Urothelium cell line (cell line): ENCODE measurements around the gene SASH1.

Experiments used
- DNase-seq: peaks from one replicate; pipeline ENCODE4 v3.0.0; 2011; ENCODE audit warnings: low spot score, mixed read lengths
- FAIRE-seq: peaks from 2 replicates; lab custom pipeline; 2011; peaks lifted over from hg19 to GRCh38; lab: Jason Lieb, UNC

The SASH1 gene

DNA sequence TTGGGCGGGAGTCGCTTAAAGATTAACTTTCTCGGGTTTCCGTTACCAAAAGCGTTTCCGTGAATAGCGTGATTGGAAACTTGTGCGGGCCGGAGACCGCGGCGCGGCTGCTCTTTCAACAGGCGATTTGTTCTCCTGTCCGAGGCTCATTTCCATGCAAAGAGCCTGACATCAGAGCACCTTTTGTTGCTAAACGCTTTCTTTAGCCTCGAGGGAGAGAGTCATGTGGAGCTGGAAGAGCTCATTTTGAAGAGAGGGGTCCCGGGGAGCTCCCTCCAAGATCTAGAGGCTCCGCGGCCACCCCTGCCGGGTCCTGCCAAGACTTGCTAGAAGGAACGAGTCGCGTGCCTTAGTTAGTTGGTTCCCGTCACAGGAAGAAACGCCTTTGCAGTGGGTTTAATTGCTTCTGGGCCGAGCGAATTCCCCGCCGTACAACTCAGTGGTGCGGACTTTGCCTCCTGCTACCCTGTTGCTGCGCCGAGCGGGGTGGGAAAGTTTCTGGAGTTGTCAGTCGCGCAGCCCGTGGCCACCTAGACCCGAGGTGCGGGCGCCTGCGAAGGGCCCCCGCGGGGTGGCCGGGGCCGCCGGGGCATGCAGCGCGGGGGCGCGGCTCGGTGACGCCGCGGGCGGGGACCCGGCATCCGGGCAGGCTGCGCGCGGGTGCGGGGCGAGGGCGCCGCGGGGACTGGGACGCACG lies at the start of gene SASH1:
Gene SASH1, plus strand, starts transcription at position 489 of the 697 bp plus-strand sequence. CDS start 230 bp downstream, outside the sequence.
- FAIRE-seq: no peak
- peak; percentile 67 for DNase-seq

DNA sequence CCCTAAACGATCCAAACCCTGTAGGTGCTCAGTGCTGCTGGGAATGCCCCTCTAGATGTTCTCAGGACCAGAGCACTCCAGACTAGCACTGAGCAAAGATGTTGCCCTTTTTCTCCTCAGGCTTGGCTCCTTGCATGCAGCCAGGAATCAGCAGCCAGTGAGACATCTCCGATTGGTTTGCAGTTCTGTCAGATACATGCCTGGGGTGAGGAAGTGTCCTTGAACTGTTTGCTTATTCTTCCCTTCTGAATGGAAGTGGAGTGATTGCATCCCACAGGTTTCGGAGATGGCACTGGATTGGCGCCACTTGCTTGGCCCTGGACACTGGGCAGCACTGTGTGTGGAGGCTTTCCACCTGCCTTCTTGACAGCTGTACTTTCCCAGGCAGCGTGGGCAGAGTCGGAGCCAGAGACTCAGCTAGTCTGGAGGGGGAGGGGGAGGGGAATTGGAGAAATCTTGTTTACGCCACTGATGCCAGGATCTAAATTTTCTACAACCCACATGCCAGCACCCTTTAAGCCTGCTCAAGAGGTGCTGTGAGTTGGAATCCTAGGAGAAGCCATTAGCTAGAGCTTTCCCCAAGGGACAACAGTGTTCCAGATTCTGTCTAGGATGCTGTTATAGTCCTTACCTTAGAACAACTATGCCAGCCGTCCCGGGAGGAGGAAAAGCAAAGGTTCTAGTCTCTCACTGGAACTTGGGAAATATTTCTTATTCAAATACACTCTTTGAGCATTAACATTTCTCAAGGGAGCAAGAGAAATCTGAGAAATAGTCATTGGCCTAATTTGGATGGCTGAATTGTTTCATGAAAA lies 49.2 kb upstream of the SASH1 start:
- FAIRE-seq (no peak), DNase-seq (no peak)

DNA sequence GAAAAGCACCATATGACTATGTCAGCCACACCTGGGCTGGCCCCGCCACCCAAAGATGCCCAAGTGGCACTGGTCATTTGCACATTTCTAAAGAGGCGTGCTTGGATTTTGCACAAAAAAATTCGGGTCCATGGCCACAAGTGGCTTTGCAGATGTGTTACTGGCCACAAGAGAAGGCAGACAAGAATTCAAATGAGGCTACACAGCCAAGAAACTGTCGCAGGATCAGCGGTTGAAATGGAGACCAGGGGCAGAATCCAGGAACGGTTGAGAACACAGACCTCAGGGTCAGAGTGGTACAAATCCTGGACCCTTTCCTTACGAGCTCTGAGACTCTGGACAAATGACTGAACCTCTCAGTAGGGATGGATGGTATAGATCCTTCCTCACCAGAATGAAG lies 48.6 kb upstream of the SASH1 start:
- no peak for DNase-seq
- FAIRE-seq: no peak

DNA sequence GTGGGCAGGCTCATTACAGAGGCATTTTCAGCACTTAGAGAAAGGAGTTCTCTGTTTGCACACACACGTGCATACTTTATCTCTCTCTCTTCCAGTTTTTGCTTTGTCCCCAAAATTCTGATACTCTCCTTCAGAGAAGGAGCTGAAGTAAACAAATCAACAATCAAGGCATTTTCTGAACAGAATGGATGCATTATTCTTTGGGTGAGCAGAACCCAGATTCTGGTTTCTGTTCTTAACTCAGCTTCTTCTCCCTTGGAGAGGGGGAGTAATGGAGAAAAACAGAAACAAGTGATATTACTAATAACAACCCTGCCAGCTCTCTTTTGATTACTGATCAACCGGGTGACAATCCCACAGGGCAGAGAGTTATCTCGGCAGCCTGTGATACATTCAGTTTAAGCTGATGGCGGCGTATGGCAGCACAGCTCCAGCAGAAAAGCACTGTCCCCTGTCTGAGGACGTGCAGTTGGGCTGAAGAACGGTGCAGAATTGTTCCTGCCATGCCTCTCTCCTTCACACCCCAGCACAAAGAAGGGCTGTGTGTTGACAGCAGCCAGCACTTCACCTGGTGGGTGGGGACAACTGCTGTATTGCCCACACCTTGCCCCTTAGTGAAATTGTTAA lies 47.3 kb upstream of the SASH1 start:
- no peak for FAIRE-seq
- DNase-seq: no peak

DNA sequence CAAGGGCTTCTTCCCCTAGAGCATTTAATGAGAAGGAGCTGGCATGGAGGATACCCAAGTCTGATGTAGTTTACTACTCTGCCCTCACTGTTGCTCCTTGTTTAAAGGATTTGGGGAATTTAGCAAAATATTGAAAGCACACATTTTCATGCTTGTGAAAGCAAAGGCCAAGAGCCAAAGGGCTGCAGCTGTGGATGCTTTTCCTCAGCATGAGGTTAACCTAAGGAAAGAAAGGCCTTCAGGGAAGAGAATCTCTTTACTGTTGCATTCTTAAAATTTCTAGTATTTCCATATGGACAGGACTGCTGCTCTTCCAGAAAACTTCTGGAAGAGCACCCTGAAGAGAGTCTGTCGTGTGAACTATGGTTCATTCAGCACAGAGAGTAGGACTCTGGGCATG lies 45.9 kb upstream of the SASH1 start:
- DNase-seq (no peak), FAIRE-seq (no peak)

DNA sequence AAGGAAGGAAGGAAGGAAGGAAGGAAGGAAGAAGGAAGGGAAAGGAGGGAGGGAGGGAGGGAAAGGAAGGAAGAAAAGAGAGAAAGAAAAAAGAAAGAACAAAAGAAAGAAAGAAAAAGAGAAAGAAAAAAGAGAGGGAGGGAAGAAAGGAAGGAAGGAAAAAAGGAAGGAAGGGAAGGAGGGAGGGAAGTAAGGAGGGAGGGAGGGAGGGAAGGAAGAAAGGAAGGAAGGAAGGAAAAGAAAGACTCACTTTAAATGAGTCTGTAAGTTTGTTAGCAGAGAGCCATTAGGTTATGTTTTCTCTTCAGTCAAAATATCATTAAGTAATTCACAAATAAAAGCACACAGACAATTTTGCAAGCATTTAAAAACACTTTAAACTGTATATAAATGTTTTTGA lies 44.0 kb upstream of the SASH1 start:
- no peak for DNase-seq
- no peak for FAIRE-seq

DNA sequence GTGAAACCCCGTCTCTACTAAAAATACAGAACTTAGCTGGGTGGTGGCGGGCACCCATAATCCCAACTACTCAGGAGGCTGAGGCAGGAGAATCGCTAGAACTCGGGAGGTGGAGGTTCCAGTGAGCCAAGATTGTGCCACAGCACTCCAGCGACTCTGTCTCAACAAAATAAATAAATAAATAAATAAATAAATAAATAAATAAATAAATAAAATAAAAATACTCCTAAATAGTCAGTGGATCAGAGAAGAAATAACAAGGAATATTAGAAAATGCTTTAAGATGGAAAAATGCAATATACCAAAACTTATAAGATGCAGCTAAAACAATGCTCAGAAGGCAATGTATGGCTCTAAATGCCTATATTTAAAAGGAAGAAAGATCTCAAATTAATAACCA lies 39.0 kb upstream of the SASH1 start:
- DNase-seq (no peak), FAIRE-seq (no peak)

DNA sequence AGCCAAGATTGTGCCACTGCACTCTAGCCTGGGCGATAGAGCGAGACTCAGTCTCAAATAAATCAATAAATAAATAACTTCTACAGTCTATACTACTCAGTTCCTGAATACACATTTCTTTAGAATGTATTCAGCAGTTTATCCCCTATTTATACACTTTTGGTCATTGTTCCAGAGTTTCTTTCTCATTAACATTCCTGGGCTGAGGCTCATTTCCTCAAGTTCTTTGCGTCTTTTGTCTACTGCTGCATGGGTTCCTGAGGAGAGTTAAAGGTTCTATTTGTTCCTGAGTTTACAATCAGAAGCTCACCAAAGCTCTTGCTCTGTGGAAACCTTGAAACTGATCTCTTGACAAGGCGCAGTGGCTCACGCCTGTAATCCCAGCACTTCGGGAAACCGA lies 37.7 kb upstream of the SASH1 start:
- DNase-seq (no peak), FAIRE-seq (no peak)

DNA sequence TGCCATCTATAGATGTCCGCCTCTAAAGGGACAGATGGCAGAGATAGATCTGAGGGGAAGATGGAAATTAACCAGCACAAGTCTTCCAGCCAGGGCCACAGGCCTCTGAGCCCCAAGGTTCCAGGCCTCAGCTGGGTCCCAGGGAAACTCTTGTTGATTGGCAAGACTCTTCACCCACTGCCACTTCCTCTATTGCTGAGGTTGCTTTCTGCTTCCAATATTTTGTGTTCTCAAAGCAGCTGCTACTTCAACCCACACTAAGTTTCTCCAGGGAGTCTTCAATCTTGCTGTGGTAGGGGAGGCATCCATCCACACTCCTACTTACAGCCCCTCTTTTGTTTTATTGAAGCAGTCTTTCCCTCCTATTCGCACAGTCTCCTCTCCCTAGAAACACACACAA lies 36.4 kb upstream of the SASH1 start:
- no peak for DNase-seq
- FAIRE-seq: no peak

DNA sequence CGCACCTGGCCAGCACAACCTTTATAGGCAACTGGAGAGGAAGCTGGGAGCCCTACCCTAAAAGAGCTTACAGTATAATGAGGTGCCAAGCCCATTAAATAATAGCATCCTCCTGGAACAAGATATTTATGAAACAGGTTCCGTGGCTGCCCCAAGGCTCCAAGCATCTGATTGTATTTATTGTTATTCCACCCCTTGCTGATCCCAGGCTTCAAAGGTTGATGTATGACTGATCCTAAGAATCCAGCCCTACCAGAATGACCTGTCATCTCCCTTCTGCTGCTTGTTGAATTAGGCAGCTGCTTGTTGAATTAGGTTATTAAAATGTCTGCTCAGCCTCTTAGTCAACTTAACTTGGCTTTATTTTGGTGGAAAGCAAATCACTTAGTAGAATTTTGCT lies 35.2 kb upstream of the SASH1 start:
- no peak for DNase-seq
- no peak for FAIRE-seq

DNA sequence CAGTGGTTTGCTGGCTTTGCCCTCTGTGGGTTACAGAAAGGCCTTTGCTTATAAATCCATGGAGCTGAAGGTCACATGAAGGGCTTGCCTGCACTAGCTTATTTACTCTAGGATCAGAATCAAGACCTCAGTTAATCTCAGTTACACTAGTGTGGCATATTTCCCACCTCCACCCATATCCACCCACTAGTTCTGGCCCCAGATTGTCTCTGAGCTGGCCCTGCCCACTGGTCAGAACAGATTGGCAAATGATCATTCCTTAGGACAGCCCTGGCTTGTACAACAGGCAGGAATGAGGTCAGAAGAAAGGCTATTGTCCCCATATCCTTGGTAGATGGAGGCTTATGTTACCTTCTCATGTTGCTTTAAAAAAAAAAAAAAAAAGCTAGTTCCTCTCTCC lies 33.3 kb upstream of the SASH1 start:
- FAIRE-seq: no peak
- DNase-seq: no peak

DNA sequence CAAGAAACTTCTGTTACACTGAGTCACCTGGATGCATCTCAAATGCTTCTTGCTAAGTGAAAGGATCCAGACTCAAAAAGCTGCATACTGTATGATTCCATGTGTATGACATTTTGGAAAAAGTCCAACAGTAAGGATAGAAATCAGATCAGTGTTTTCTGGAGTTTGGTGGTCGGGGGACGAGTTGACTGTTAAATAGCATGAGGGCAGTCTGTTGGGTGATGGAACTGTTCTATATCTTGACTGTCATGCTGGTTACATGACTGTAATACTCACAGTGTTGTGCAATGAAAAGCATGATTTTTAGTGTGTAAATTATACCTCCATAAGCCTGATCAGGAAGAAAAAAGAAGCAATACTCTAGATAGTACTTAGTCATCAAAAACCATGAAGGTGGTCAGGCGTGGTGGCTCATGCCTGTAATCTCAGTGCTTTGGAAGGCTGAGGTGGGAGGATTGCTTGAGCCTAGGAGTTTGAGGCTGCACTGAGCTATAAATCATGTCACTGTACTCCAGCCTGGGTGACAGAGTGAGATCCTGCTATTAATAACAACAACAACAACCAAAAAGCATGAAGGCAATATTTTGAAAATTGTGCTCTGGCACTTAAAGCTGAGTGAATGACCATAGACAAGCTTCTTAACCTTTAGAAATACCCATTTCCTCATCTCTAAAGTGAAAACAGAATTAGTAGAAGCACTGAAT lies 30.5 kb upstream of the SASH1 start:
- DNase-seq: no peak
- no peak for FAIRE-seq

DNA sequence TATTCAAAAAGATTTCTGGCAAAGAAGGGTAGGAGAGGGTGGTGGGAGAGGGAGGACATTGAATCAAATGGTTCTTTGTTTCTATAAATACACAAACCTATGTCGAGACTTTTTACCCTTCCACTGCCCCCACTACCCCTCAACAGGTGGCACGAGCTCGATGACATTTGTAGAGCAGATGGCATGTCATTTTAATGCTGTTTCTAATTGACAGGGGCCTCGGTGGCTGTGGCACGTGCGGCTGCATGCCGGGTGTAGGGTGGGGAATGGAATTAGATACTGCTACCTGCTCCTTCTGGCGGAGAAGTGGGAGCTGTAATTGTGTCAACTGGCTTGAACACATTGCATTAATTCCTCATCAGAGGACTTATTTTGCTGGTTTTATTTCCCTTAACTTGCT lies 29.1 kb upstream of the SASH1 start:
- DNase-seq: no peak
- FAIRE-seq: no peak

DNA sequence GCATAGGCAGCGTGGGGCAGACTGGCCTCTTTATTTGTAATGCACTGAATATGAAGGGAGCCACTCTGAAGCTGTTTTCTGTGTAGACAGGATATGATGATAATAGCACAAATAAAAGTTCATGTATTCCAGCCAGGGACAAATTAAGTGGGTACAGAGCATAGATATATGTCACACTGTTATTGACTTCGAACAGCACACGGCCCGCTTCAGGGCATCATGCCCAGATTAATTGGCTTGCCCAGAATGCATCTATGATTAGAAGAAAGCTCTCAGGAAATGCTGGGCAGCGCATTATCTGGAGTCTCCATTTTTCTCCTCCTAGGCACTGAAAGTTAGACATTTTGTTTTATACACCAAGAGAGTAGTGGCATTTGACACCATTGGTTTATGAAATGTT lies 26.3 kb upstream of the SASH1 start:
- DNase-seq (no peak), FAIRE-seq (no peak)

DNA sequence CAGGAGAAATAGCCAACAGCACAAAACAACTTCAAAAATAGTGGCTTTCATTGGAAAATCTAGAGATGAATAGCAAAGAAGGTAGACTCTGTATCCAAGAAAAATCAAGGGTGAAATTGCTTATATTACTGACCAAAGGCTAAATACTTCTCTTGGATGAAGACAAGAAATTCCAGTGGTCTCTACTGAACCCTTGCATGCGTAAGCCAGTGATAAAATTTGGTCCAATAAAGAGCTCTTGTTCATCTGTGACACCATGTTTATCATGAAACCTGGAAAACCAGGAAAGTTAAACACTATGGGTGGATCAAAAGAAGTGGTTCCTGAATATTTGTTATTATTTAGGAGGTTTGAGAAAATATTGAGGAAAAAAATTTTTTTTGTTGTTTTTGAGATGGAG lies 25.6 kb upstream of the SASH1 start:
- FAIRE-seq: no peak
- DNase-seq: no peak

DNA sequence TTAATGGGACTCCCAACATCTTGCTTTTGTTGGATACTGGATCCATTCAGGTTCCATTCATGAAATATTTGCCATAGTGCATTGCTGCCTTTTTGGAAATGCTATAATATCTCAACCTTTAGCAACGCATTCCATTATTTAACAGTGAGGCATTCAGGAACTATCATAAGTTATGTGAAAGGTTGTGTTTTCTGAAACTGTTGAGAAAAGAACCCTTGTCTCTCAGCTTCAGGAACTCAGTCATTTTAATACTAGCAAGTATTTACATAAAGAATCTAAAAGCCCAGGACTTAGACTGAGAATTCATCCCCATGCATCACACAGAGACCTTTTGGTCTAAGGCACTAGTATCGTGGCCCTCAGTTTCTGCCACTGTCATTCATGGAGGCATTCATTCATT lies 24.9 kb upstream of the SASH1 start:
- FAIRE-seq: no peak
- peak; percentile 21 for DNase-seq

DNA sequence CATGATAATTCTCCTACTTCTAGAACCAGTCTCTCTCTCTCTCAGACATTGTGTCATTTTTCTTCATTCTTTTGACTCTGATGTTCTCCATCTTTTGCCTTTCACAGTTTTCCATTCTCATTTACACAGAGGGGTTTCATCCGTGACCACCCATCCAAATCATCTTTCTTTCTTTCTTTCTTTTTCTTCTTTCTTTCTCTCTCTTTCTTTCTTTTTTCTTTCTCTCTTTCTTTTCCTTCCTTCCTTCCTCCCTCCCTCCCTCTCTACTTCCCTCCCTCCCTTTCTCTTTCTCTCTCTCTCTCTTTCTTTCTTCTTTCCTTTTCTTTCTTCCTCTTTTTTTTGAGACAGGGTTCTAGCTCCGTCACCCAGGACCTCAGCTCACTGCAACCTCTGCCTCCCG lies 19.9 kb upstream of the SASH1 start:
- no peak for FAIRE-seq
- no peak for DNase-seq

DNA sequence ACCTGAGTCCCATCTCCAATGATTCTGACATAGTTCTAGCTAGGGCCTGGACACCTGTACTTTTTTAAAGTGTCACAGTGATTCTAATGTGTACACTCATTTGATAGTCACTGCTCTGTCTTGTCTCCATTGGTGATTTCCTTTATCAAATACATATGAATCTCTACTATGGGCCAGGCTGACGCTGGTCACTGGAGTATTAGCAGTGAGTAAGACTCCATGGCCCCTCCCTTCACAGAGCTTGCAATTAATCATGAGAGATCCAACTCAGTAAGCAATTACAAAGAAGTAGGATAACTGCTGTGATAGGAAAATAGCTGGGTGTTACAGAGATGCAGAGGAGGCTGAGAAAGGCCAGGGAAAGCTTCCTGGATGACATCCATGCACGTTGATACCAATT lies 19.3 kb upstream of the SASH1 start:
- DNase-seq (no peak), FAIRE-seq (no peak)

DNA sequence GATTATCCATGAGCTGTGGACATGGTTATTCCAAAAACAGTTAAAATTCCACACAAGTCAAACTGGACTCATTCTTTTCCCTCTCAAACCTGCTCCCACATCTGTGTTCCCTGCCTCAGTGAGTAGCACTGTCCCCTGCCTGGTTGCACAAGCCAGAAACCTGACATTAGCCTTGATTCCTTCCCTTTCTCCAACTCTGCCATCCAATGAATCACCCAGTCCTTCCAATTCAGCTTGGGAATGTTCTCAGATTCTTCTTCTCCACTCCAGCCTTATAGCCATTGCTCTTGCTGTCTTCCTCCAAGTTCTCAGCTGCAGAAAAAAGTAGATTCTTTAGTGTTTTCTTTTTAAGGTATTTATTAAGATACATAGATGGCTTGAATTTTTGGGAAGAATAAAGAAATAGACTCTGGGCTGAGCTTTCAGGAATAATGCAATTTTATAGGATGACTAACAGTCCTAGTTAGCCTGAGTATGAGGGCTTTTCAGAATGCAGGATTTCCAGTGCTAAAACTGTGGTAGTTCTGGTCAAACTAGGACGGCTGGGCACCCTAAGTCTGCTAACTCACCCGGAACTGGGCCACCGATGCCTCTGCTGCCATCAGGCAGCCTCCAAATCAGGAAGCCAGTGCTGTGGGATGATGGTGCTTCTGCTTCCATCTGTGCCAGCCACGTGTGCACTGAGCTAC lies 18.2 kb upstream of the SASH1 start:
- no peak for DNase-seq
- no peak for FAIRE-seq

DNA sequence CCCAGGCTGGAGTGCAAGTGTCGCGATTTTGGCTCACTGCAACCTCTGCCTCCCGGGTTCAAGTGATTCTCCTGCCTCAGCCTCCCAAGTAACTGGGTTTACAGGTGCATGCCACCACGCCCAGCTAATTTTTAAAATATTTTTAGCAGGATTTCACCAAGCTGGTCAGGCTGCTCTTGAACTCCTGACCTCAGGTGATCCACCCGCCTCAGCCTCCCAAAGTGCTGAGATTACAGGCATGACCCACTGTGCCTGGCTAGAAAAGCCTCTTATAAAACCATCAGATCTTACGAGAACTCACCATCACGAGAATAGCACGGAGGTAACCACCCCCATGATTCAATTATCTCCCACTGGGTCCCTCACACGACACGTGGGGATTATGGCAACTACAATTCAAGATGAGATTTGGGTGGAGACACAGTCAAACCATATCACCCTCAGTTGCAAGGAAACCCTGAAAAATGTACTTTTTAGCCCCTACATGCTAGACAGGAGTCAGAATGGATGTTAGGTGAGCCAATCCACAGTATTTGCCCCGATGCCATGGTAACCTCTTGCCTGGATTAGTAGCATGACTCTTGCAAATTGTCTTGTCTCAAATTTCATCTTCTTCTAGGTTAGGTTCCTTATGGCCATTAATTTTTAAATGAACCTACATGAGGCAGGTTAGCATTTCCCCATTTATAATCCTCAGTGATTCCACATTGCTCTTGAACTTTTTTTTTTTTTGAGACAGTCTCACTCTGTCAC lies 17.1 kb upstream of the SASH1 start:
- FAIRE-seq: no peak

More for the DNA sequence above, 17.1 kb upstream of the SASH1 start:
- no peak for DNase-seq
